LNCaP clone FGC (cell line): Measurements from ENCODE around the gene TSHZ1.
"Not testable (repeated sequence)": the region's sequence is repeated elsewhere in the genome, so short reads cannot be mapped to it uniquely, and the experiment has no call there.

Experiments
- DNase-seq: peaks from one replicate; pipeline ENCODE4 v3.0.0-alpha.2; 2011; ENCODE audit warnings: low read depth
- H3K4me3 ChIP-seq: 2 replicates; pipeline ENCODE4 v1.5.1; 2011; ENCODE audit warnings: mild to moderate bottlenecking, low read depth, low read length, control low read depth
- CTCF ChIP-seq: IDR thresholded peaks from 2 replicates; pipeline ENCODE4 v1.5.1; 2012; ENCODE audit warnings: mild to moderate bottlenecking; ENCODE audit not compliant: control insufficient read depth, insufficient read depth; ENCODE audit errors: extremely low read depth

The TSHZ1 gene

GRCh38 chr18:75183524-75183923, 27.1 kb upstream of the TSHZ1 start:
- TF ChIP-seq CTCF: no peak
- H3K4me3 ChIP-seq: no peak overlapping the region
- DNase-seq: no peak

GRCh38 chr18:75183973-75184493, 26.6 kb upstream of the TSHZ1 start:
- DNase-seq: no peak
- TF ChIP-seq CTCF: no peak
- H3K4me3 ChIP-seq: no peak overlapping the region

GRCh38 chr18:75185460-75185859, 25.1 kb upstream of the TSHZ1 start:
- TF ChIP-seq CTCF: no peak

GRCh38 chr18:75187702-75188101, 22.9 kb upstream of the TSHZ1 start:
- not testable (repeated sequence) for H3K4me3 ChIP-seq, DNase-seq

More at GRCh38 chr18:75185460-75185859, 25.1 kb upstream of the TSHZ1 start:
- no peak overlapping the region for H3K4me3 ChIP-seq
- no peak for DNase-seq

GRCh38 chr18:75189696-75190095, 20.9 kb upstream of the TSHZ1 start:
- no peak for DNase-seq
- TF ChIP-seq CTCF: no peak

GRCh38 chr18:75192899-75193298, 17.7 kb upstream of the TSHZ1 start:
- DNase-seq: no peak
- H3K4me3 ChIP-seq: no peak overlapping the region
- TF ChIP-seq CTCF: no peak

More at GRCh38 chr18:75189696-75190095, 20.9 kb upstream of the TSHZ1 start:
- no peak overlapping the region for H3K4me3 ChIP-seq

- TF ChIP-seq CTCF: no peak
- no peak for DNase-seq
- no peak overlapping the region for H3K4me3 ChIP-seq
Measured at GRCh38 chr18:75198036-75198435, 12.6 kb upstream of the TSHZ1 start.
